Small intestine (tissue), 7 donors: ENCODE results near the gene ROBO2. TPM values are rescaled to one million over a fixed set of nuclear protein-coding genes. Genes with fewer than 3 reads are reported as not detected.

Experiments used
- DNase-seq, 2 donors: peaks; one replicate each; pipeline versions ENCODE4 v3.0.0 to v3.0.0-alpha.2; 2013
- FAIRE-seq: peaks from 2 replicates; lab custom pipeline; 2012; peaks lifted over from hg19 to GRCh38; lab: Jason Lieb, UNC
- H3K27ac ChIP-seq, 3 donors: one replicate each; pipeline ENCODE4 v1.5.1; 2013; ENCODE audit warnings: low read length in 2 of 3, mild to moderate bottlenecking in 2 of 3, control low read depth in 1 of 3, inconsistent platforms in 1 of 3, low read depth in 1 of 3, moderate library complexity in 1 of 3
- H3K27me3 ChIP-seq, 3 donors: one replicate each; pipeline ENCODE4 v1.6.1; 2013; ENCODE audit warnings: low read length in 3 of 3, inconsistent platforms in 1 of 3; ENCODE audit not compliant: control insufficient read depth in 3 of 3, insufficient read depth in 3 of 3
- H3K36me3 ChIP-seq, 3 donors: one replicate each; pipeline ENCODE4 v1.6.1; 2013; ENCODE audit warnings: low read length in 3 of 3, inconsistent platforms in 1 of 3, low read depth in 1 of 3, mild to moderate bottlenecking in 1 of 3, moderate library complexity in 1 of 3; ENCODE audit not compliant: control insufficient read depth in 3 of 3, insufficient read depth in 2 of 3
- H3K4me1 ChIP-seq, 3 donors: one replicate each; pipeline ENCODE4 v1.6.1; 2013; ENCODE audit warnings: low read length in 2 of 3, inconsistent platforms in 1 of 3, low read depth in 1 of 3, mild to moderate bottlenecking in 1 of 3, moderate library complexity in 1 of 3; ENCODE audit not compliant: control insufficient read depth in 3 of 3, insufficient read depth in 2 of 3
- H3K4me3 ChIP-seq, 3 donors: one replicate each; pipeline ENCODE4 v1.5.1; 2013; ENCODE audit warnings: low read length in 3 of 3, control low read depth in 1 of 3, inconsistent platforms in 1 of 3, low read depth in 1 of 3, mild to moderate bottlenecking in 1 of 3, moderate library complexity in 1 of 3
- H3K9me3 ChIP-seq, 2 donors: one replicate each; pipeline ENCODE4 v1.6.1; 2013; ENCODE audit warnings: low read depth in 1 of 2, low read length in 1 of 2; ENCODE audit not compliant: control insufficient read depth in 2 of 2, insufficient read depth in 1 of 2
- WGBS, 3 donors: extraction: QIAGEN DNeasy Blood & Tissue Kit; methylation state at CpG; one replicate each; pipeline ENCODE4 v1.1.7; 2013; 5-methylcytosine and 5-hydroxymethylcytosine counted together
- polyA plus RNA-seq, 4 donors: library from polyadenylated mRNA; stranded (reverse) in 3 of 4; unstranded in 1 of 4; fragments of 200-250 nt in 3 of 4; fragments of 120-200 nt in 1 of 4; gene quantifications; one replicate each; pipeline versions ENCODE4 v1.2.1 to v1.2.3, GENCODE V29; 2013
- donor health status: healthy with polysubstance abuse.
- donor health status: control.
- donor health status: control.
- donor health status: Bipolar disorder and iron deficiency.
- donor health status: healthy.

Gene ROBO2
- polyA plus RNA-seq, 4 donors: under 0.01 to 19.9 (median 1.7) TPM; not detected in 1

DNA sequence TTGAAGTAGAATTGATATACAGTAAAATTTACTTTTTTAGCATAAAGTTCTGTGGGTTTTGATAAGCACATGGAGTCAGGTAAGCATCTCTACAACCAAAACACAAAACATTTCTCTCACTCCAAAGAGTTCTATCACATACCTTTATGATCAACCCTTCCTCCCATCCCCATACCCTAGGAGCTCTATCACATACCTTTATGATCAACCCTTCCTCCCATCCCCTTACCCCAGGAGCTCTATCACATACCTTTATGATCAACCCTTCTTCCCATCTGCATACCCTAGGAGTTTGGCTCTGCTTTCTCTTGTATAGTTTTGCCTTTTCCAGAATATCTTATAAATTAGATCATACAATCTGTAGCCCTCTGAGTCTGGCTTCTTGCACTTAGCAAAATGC is 315.1 kb downstream of the ROBO2 start:
- no peak overlapping the region for H3K4me3 ChIP-seq
- no peaks in the 10 kb centered on the region for H3K36me3 ChIP-seq
- H3K4me1 ChIP-seq: no peaks in the 10 kb centered on the region
- H3K27ac ChIP-seq: no peak overlapping the region
- no peaks in the 10 kb centered on the region for H3K9me3 ChIP-seq
- DNase-seq (no peak), FAIRE-seq (no peak)
- no peaks in the 10 kb centered on the region for H3K27me3 ChIP-seq

DNA sequence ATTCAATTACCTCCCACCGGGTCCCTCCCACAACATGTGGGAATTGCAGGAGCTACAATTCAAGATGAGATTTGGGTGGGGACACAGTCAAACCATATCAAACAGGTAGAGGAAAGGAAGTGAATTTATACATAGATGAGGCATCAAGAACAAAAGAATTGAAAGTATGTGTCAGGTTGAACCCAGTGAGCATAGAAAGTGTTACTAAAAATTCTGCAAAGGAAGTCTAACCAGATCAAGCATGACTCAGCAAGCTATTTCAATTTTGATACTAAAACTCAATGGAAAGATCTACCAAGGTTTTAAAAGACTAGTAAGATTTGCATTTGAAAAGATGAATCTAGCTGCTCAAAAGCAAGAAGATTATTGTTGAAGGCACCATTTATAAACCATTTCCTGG is 323.0 kb downstream of the ROBO2 start:
- no peaks in the 10 kb centered on the region for H3K4me1 ChIP-seq
- 44 to 94% (median 80%) methylated on average over 1 of the region's 1 CpG for WGBS, 3 donors
- no peaks in the 10 kb centered on the region for H3K27me3 ChIP-seq
- no peaks in the 10 kb centered on the region for H3K36me3 ChIP-seq
- FAIRE-seq: no peak
- no peak overlapping the region for H3K27ac ChIP-seq
- H3K9me3 ChIP-seq: no peaks in the 10 kb centered on the region
- no peak overlapping the region for H3K4me3 ChIP-seq
- no peak for DNase-seq

GRCh38 chr3:77365152-77365551 is 325.3 kb downstream of the ROBO2 start:
- WGBS, 3 donors: 86 to 91% (median 87%) methylated on average over 1 of the region's 1 CpG
- no peak for FAIRE-seq

DNA sequence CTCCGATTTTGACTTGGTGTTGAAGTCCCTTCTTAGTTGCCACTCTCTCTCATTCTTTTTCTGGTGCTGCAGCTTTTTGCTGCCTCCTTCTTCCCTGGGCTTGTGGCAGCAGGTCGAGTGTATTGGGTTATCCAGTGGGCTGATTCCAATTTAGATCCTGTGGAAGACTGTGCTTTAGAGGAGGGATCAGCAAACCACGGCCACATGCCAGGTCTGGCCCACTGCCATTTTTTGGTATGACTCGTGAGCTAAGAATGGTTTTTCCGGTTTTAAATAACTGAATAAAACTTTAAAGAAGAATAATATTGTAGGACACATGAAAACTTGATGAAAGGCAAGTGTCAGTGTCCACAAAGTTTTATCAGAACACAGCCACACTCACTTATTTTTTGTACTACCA is 330.5 kb downstream of the ROBO2 start:
- FAIRE-seq (no peak), DNase-seq (no peak)
- Histone ChIP-seq H3K36me3 (no peaks in the 10 kb centered on the region), H3K27me3 (no peaks in the 10 kb centered on the region), H3K9me3 (no peaks in the 10 kb centered on the region), H3K4me1 (no peaks in the 10 kb centered on the region), H3K4me3 (no peak overlapping the region), H3K27ac (no peak overlapping the region)
- 29 to 57% (median 36%) methylated on average over 5 of the region's 5 CpGs for WGBS, 3 donors

More at GRCh38 chr3:77365152-77365551, 325.3 kb downstream of the ROBO2 start:
- no peaks in the 10 kb centered on the region for H3K9me3 ChIP-seq
- H3K4me3 ChIP-seq: no peak overlapping the region
- no peak overlapping the region for H3K27ac ChIP-seq
- H3K27me3 ChIP-seq: no peaks in the 10 kb centered on the region
- H3K36me3 ChIP-seq: no peaks in the 10 kb centered on the region
- DNase-seq: no peak
- no peaks in the 10 kb centered on the region for H3K4me1 ChIP-seq

DNA sequence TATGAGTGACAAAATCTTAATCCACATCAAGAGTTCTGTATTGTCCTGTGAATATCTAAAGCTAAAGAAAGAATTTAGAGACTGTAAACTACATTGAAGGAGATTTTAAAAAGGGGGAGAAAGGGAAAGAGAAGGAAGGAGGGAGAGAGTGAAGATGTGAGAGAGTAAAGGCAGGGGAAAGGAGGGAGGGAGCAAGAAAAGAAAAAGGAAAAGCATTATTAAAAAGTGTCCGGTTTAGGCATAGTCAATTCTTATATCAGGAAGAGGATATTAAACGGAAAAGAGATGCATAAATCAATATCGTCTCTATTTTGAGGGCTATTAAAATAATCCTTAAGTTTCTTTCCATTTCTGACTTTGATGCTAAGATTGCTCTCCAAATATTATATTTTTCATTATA is 332.1 kb downstream of the ROBO2 start:
- no peaks in the 10 kb centered on the region for H3K9me3 ChIP-seq
- H3K36me3 ChIP-seq: no peaks in the 10 kb centered on the region
- no peaks in the 10 kb centered on the region for H3K27me3 ChIP-seq
- FAIRE-seq (no peak), DNase-seq (no peak)
- H3K27ac ChIP-seq: no peak overlapping the region
- no peak overlapping the region for H3K4me3 ChIP-seq
- WGBS, 3 donors: 63 to 81% (median 76%) methylated on average over 3 of the region's 3 CpGs
- no peaks in the 10 kb centered on the region for H3K4me1 ChIP-seq

GRCh38 chr3:77372634-77373346 is 332.9 kb downstream of the ROBO2 start:
- no peaks in the 10 kb centered on the region for H3K4me1 ChIP-seq
- H3K9me3 ChIP-seq: no peaks in the 10 kb centered on the region
- no peaks in the 10 kb centered on the region for H3K27me3 ChIP-seq
- FAIRE-seq (peak; percentile 90), DNase-seq (no peak)
- WGBS, 3 donors: 74 to 87% (median 75%) methylated on average over 2 of the region's 2 CpGs
- H3K4me3 ChIP-seq: no peak overlapping the region
- H3K36me3 ChIP-seq: no peaks in the 10 kb centered on the region
- no peak overlapping the region for H3K27ac ChIP-seq

DNA sequence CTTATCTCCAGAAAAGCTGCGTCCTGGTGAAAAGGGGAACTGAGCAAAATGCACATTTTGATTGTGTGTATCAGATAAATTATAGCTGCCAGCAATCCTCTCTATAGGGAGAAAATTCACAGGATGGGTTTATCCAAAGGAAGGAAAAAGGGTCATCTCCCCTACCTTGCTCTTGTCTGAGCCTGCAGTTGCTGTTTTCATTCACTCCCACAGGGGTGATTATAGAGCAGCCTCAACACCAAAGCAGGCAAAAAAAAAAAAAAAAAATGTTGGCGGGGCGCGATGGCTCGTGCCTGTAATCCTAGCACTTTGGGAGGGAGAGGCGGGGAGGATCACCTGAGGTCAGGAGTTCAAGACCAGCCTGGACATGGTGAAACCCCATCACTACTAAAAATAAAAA is 333.7 kb downstream of the ROBO2 start:
- Histone ChIP-seq H3K27me3 (no peaks in the 10 kb centered on the region), H3K27ac (no peak overlapping the region), H3K36me3 (no peaks in the 10 kb centered on the region), H3K4me3 (no peak overlapping the region), H3K9me3 (no peaks in the 10 kb centered on the region), H3K4me1 (no peaks in the 10 kb centered on the region)
- no peak for DNase-seq
- no peak for FAIRE-seq
- WGBS, 3 donors: 74 to 91% (median 89%) methylated on average over 3 to 6 of the region's 6 CpGs

- no peaks in the 10 kb centered on the region for H3K4me1 ChIP-seq
- H3K9me3 ChIP-seq: no peaks in the 10 kb centered on the region
- H3K4me3 ChIP-seq: no peak overlapping the region
- 90 to 94% (median 91%) methylated on average over 2 of the region's 2 CpGs for WGBS, 3 donors
- no peak overlapping the region for H3K27ac ChIP-seq
- no peak for DNase-seq
- no peaks in the 10 kb centered on the region for H3K36me3 ChIP-seq
- no peaks in the 10 kb centered on the region for H3K27me3 ChIP-seq
- FAIRE-seq: no peak
Observed at GRCh38 chr3:77376511-77376910, 336.6 kb downstream of the ROBO2 start.

- H3K36me3 ChIP-seq: no peaks in the 10 kb centered on the region
- no peak overlapping the region for H3K27ac ChIP-seq
- no peaks in the 10 kb centered on the region for H3K4me1 ChIP-seq
- 74 to 78% (median 75%) methylated on average over 1 of the region's 1 CpG for WGBS, 3 donors
- H3K4me3 ChIP-seq: no peak overlapping the region
- no peaks in the 10 kb centered on the region for H3K9me3 ChIP-seq
- H3K27me3 ChIP-seq: no peaks in the 10 kb centered on the region
- no peak for DNase-seq
- FAIRE-seq: no peak
Observed at GRCh38 chr3:77377717-77378116, 337.8 kb downstream of the ROBO2 start.
